Gastroesophageal sphincter (tissue), 4 donors: Measurements from ENCODE around the gene ADORA1. TPM values are rescaled to one million over a fixed set of nuclear protein-coding genes. Genes with fewer than 3 reads are reported as not detected.

Experiments used
- ATAC-seq: fragments of 150-250 bp; one replicate; pipeline ENCODE4 v1.9.1; 2016; ENCODE audit warnings: mild to moderate bottlenecking, moderate library complexity
- H3K27ac ChIP-seq, 4 donors: fragments of 200-600 bp; sonication (generic) in 3 of 4; 1 replicate in 3 of 4; 2 replicates in 1 of 4; pipeline ENCODE4 v1.5.1; 2016 to 2019
- H3K27me3 ChIP-seq: fragments of 200-600 bp; sonication (generic); one replicate; pipeline ENCODE4 v1.5.1; 2019
- H3K36me3 ChIP-seq, 2 donors: fragments of 200-600 bp; sonication (generic); one replicate each; pipeline ENCODE4 v1.5.1; 2019; ENCODE audit warnings: control low read depth in 1 of 2
- H3K4me1 ChIP-seq, 3 donors: fragments of 200-600 bp; sonication (generic); 1 replicate in 2 of 3; 2 replicates in 1 of 3; pipeline ENCODE4 v1.5.1; 2016 to 2019; ENCODE audit warnings: control low read depth in 2 of 3
- H3K4me3 ChIP-seq, 2 donors: fragments of 200-600 bp; sonication (generic); one replicate each; pipeline ENCODE4 v1.5.1; 2019; ENCODE audit warnings: mild to moderate bottlenecking in 1 of 2, moderate library complexity in 1 of 2
- H3K9me3 ChIP-seq, 3 donors: fragments of 200-600 bp; sonication (generic); one replicate each; pipeline ENCODE4 v1.5.1; 2017 to 2019; ENCODE audit warnings: control low read depth in 2 of 3
- CTCF ChIP-seq, 4 experiments: fragments of 200-600 bp in 2 of 4; fragments of 450-650 bp in 2 of 4; sonication (generic) in 1 of 4; IDR thresholded peaks; one replicate each; pipeline ENCODE4 v1.5.1; 2017 to 2019; ENCODE audit warnings: antibody characterized with exemption in 4 of 4, mild to moderate bottlenecking in 2 of 4, moderate library complexity in 2 of 4
- EP300 ChIP-seq: sonication (generic); formaldehyde crosslinking; IDR thresholded peaks from one replicate; pipeline ENCODE4 v1.6.1; 2017; ENCODE audit warnings: antibody characterized with exemption, mild to moderate bottlenecking
- POLR2A ChIP-seq, 2 donors: fragments of 450-650 bp; IDR thresholded peaks; one replicate each; pipeline ENCODE4 v1.6.1; 2017; ENCODE audit warnings: antibody characterized with exemption in 2 of 2, mild to moderate bottlenecking in 2 of 2, moderate library complexity in 1 of 2
- POLR2AphosphoS5 ChIP-seq: sonication (generic); formaldehyde crosslinking; IDR thresholded peaks from one replicate; pipeline ENCODE4 v1.6.1; 2017; ENCODE audit warnings: antibody characterized with exemption
- WGBS, 2 donors: methylation state at CpG; one replicate each; pipeline ENCODE4 v1.1.5; 2018; ENCODE audit warnings: low coverage in 1 of 2; 5-methylcytosine and 5-hydroxymethylcytosine counted together
- total RNA-seq, 4 donors: library from RNA; depleted of rRNA; stranded (reverse); fragments of >200 nt; gene quantifications; one replicate each; pipeline ENCODE4 v1.1.0, GENCODE V29; 2016

ADORA1 gene
- total RNA-seq, 4 donors from 2014 or later, result 0.16 to 2.7 (median 0.33) TPM

GRCh38 chr1:203211812-203212211 is 84.3 kb downstream of the ADORA1 start:
- no peak overlapping the region for H3K4me3 ChIP-seq
- H3K9me3 ChIP-seq, result no peaks in the 10 kb centered on the region
- H3K4me1 ChIP-seq, result peaks cover 0 to 6% (median 0%) of the 10 kb centered on the region in 3 donors
- TF ChIP-seq POLR2A (IDR thresholded peaks at IDR 0.05) (no peak), POLR2AphosphoS5 (no peak), CTCF (IDR thresholded peaks at IDR 0.05) (no peak), EP300 (no peak)
- no peaks in the 10 kb centered on the region for H3K36me3 ChIP-seq
- no peak for ATAC-seq
- peaks cover 5% of the 10 kb centered on the region for H3K27me3 ChIP-seq
- WGBS, 2 donors, result 93 to 100% methylated on average over 1 to 2 of the region's 3 CpGs
- H3K27ac ChIP-seq, result no peak overlapping the region

- no peak overlapping the region for H3K4me3 ChIP-seq
- no peak for ATAC-seq
- TF ChIP-seq CTCF (IDR thresholded peaks at IDR 0.05) (no peak), EP300 (no peak), POLR2A (IDR thresholded peaks at IDR 0.05) (no peak), POLR2AphosphoS5 (no peak)
- 75 to 100% methylated on average over 2 to 3 of the region's 6 CpGs for WGBS, 2 donors
- peaks cover 0 to 6% (median 0%) of the 10 kb centered on the region in 3 donors for H3K4me1 ChIP-seq
- no peaks in the 10 kb centered on the region for H3K9me3 ChIP-seq
- peaks cover 18% of the 10 kb centered on the region for H3K27me3 ChIP-seq
- H3K27ac ChIP-seq, result no peak overlapping the region
- no peaks in the 10 kb centered on the region for H3K36me3 ChIP-seq
These were observed 85.6 kb downstream of the ADORA1 start for GRCh38 chr1:203213126-203213525.

GRCh38 chr1:203214871-203215270 is 87.3 kb downstream of the ADORA1 start:
- Histone ChIP-seq H3K27me3 (peaks cover 22% of the 10 kb centered on the region), H3K4me3 (no peak overlapping the region), H3K27ac (no peak overlapping the region), H3K9me3 (no peaks in the 10 kb centered on the region), H3K36me3 (no peaks in the 10 kb centered on the region), H3K4me1 (peaks cover 0 to 6% (median 0%) of the 10 kb centered on the region in 3 donors)
- TF ChIP-seq CTCF (IDR thresholded peaks at IDR 0.05) (no peak), EP300 (no peak), POLR2A (IDR thresholded peaks at IDR 0.05) (no peak), POLR2AphosphoS5 (no peak)
- 84% methylated on average over 3 to 7 of the region's 7 CpGs for WGBS, 2 donors
- no peak for ATAC-seq

- peaks cover 0 to 6% (median 0%) of the 10 kb centered on the region in 3 donors for H3K4me1 ChIP-seq
- no peak for TF ChIP-seq CTCF (IDR thresholded peaks at IDR 0.05)
- no peak for TF ChIP-seq POLR2AphosphoS5
- TF ChIP-seq EP300, result no peak
- TF ChIP-seq POLR2A (IDR thresholded peaks at IDR 0.05), result no peak
- H3K27me3 ChIP-seq, result peaks cover 22% of the 10 kb centered on the region
- H3K27ac ChIP-seq, result no peak overlapping the region
- 59 to 80% methylated on average over 1 to 3 of the region's 9 CpGs for WGBS, 2 donors
- no peaks in the 10 kb centered on the region for H3K9me3 ChIP-seq
- no peaks in the 10 kb centered on the region for H3K36me3 ChIP-seq
- ATAC-seq, result no peak
- no peak overlapping the region for H3K4me3 ChIP-seq
These were observed 88.0 kb downstream of the ADORA1 start for GRCh38 chr1:203215573-203215972.

GRCh38 chr1:203216274-203217138 is 89.0 kb downstream of the ADORA1 start:
- peak; percentile 70 for ATAC-seq
- H3K27me3 ChIP-seq, result peaks cover 22% of the 10 kb centered on the region
- TF ChIP-seq POLR2A (IDR thresholded peaks at IDR 0.05), result no peak
- TF ChIP-seq CTCF (IDR thresholded peaks at IDR 0.05), result peak in 3 of 4 experiments; percentile 78 to 83 (median 81)
- H3K36me3 ChIP-seq, result no peaks in the 10 kb centered on the region
- no peaks in the 10 kb centered on the region for H3K9me3 ChIP-seq
- H3K4me1 ChIP-seq, result peaks cover 0 to 6% (median 0%) of the 10 kb centered on the region in 3 donors
- H3K27ac ChIP-seq, result no peak overlapping the region
- H3K4me3 ChIP-seq, result no peak overlapping the region
- 7 to 42% methylated on average over 4 to 10 of the region's 19 CpGs for WGBS, 2 donors
